CD4-positive, alpha-beta memory T cell (primary cell): ENCODE data around the gene ARHGEF16. TPM values are rescaled to one million over a fixed set of nuclear protein-coding genes. Genes with fewer than 3 reads are reported as not detected.

ENCODE experiments used
- CTCF ChIA-PET: fragments of 350-600 bp; sonication (Branson Sonifier 250); formaldehyde crosslinking; loops from one replicate; lab custom pipeline; 2021; ENCODE audit warnings: inconsistent platforms; ENCODE audit not compliant: partially characterized antibody; lab: Charles Lee
- POLR2A ChIA-PET: fragments of 350-600 bp; sonication (Branson Sonifier 250); formaldehyde crosslinking; loops from one replicate; lab custom pipeline; 2021; ENCODE audit not compliant: partially characterized antibody; lab: Charles Lee
- DNase-seq, 5 donors: peaks; one replicate each; pipeline versions ENCODE4 v3.0.0 to v3.0.0-alpha.2; 2020 to 2022; ENCODE audit warnings: mixed read lengths in 1 of 5
- H3K27ac ChIP-seq: one replicate; pipeline ENCODE4 v1.7.0; 2013; ENCODE audit warnings: low read depth, low read length
- H3K27me3 ChIP-seq: 2 replicates; pipeline ENCODE4 v1.7.0; 2013; ENCODE audit warnings: mild to moderate bottlenecking, low read length, moderate library complexity; ENCODE audit not compliant: insufficient read depth
- H3K36me3 ChIP-seq: 2 replicates; pipeline ENCODE4 v1.7.0; 2013; ENCODE audit warnings: mild to moderate bottlenecking, low read length, moderate library complexity; ENCODE audit not compliant: insufficient read depth
- H3K4me1 ChIP-seq: 2 replicates; pipeline ENCODE4 v1.7.0; 2013; ENCODE audit warnings: mild to moderate bottlenecking, low read length, moderate library complexity; ENCODE audit not compliant: insufficient read depth
- H3K4me3 ChIP-seq, 2 donors: one replicate each; pipeline ENCODE4 v1.7.0; 2013; ENCODE audit warnings: low read length in 2 of 2, mild to moderate bottlenecking in 1 of 2
- H3K9me3 ChIP-seq, 2 donors: one replicate each; pipeline ENCODE4 v1.7.0; 2013; ENCODE audit warnings: low read length in 2 of 2, control low read depth in 1 of 2; ENCODE audit not compliant: control insufficient read depth in 1 of 2
- H3K27ac Mint-ChIP-seq, 7 donors: one replicate each; pipeline ENCODE4 v1.8.0; 2020 to 2021; ENCODE audit warnings: mixed read lengths in 7 of 7, mild to moderate bottlenecking in 6 of 7, inconsistent platforms in 3 of 7, moderate library complexity in 3 of 7
- H3K27me3 Mint-ChIP-seq, 2 donors: one replicate each; pipeline ENCODE4 v1.8.0; 2020 to 2021; ENCODE audit warnings: mixed read lengths in 2 of 2
- H3K36me3 Mint-ChIP-seq, 2 donors: one replicate each; pipeline ENCODE4 v1.8.0; 2020 to 2021; ENCODE audit warnings: mixed read lengths in 2 of 2, inconsistent platforms in 1 of 2, mild to moderate bottlenecking in 1 of 2
- H3K4me1 Mint-ChIP-seq, 4 donors: one replicate each; pipeline ENCODE4 v1.8.0; 2020 to 2021; ENCODE audit warnings: mixed read lengths in 4 of 4, mild to moderate bottlenecking in 1 of 4
- H3K4me3 Mint-ChIP-seq, 8 donors: one replicate each; pipeline ENCODE4 v1.8.0; 2020 to 2021; ENCODE audit warnings: mixed read lengths in 8 of 8, mild to moderate bottlenecking in 7 of 8, moderate library complexity in 6 of 8, inconsistent platforms in 3 of 8
- H3K9me3 Mint-ChIP-seq, 8 donors: one replicate each; pipeline ENCODE4 v1.8.0; 2020 to 2021; ENCODE audit warnings: mixed read lengths in 8 of 8, mild to moderate bottlenecking in 5 of 8, inconsistent platforms in 3 of 8, moderate library complexity in 1 of 8
- intact Hi-C: fragments of 100-400 bp; cut with micrococcal nuclease; formaldehyde crosslinking; loops from one replicate; pipeline ENCODE4 v1.15.1; 2023
- polyA plus RNA-seq, 2 donors: library from polyadenylated mRNA; unstranded; fragments of 300-500 nt; fragmentation: Illumina TruSeq; gene quantifications; one replicate each; pipeline ENCODE4 v1.2.3, GENCODE V29; 2021
- total RNA-seq, 2 experiments: library from RNA; stranded (reverse); gene quantifications; one replicate each; pipeline ENCODE4 v1.2.3, GENCODE V29; 2021

Gene ARHGEF16
- total and polyA plus RNA-seq, 4 experiments from 2014 or later = 0.16 to 0.22 (median 0.20) TPM; not detected in 1

DNA sequence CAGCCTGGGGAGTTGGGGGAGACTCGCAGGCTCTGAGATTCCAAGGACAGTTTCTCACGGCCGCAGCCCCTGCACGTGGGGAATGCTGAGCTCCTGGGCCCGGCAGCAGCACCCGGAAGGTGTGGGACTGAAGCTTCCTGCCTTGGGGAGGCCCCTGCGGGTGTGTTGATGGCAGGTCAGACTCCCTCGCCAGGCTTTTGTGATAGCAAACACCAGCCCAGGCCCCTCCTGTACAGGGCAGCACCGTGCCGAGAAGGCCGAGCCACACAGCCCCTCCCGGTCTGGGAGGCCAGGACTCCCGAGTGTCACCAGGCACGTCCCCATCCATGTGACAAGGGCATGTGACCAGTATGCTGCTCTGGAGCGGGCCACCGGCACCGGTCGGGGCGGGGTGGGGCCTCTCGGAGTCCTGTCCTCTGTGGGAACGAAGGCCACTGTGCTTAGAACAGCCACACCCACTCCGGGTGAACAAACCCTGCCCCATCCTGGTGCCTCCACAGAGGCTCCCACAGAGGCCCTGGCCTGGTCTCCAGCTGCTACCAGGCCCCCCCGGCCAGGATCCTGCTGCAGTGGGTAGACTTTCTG, 31.1 kb upstream of the ARHGEF16 start:
- Mint-ChIP-seq H3K4me3 (no peak overlapping the region), H3K9me3 (peaks cover 0 to 2% (median 0%) of the 10 kb centered on the region in 8 donors), H3K27ac (no peak overlapping the region), H3K36me3 (no peaks in the 10 kb centered on the region), H3K27me3 (peaks cover 6 to 8% of the 10 kb centered on the region in 2 donors), H3K4me1 (peaks cover 0 to 5% (median 0%) of the 10 kb centered on the region in 4 donors)
- ChIA-PET POLR2A (no interaction called here), CTCF (no interaction called here)
- H3K27me3 ChIP-seq = no peaks in the 10 kb centered on the region
- DNase-seq = no peak
- H3K27ac ChIP-seq = no peak overlapping the region
- intact Hi-C loops = loop anchor here (5.0 kb wide), 2 partner anchors 601 to 1011 kb away; partner anchors contain the start of gene PEX10
- no peaks in the 10 kb centered on the region for H3K9me3 ChIP-seq
- H3K4me1 ChIP-seq = no peaks in the 10 kb centered on the region
- no peak overlapping the region for H3K4me3 ChIP-seq
- no peaks in the 10 kb centered on the region for H3K36me3 ChIP-seq

DNA sequence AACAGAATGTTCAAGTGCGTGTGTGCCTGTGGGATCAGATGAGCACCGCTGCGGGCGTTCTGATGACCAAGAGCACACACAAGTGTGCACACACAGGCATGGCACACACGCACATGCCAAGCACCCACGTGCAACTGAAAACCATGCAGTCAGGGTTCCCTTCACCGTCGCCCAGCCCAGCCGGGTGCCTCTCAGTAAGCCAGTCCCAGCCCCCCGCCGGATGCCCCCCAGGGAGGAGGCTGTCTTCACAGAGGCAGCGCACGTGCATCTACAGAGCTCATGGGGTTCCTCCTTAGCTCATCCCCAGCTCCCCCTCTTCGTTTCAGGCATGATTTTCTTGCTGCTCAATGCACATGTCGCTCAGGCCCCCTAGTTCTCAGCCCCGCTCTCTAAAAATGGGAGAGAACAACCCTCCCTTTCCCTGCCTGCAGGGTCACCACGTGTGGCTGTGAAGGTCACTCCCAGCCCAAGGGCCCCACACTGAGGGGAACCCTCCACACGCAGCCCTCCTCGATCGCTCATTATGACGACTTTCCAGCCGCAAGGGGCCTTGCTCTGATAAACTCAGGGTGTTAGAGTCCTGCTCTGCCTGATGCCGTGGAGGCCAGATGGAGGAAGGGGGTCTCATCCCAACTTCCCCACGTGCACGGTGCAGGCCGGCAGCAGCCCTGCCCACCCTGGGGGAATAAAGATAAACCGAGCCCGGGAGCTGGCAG, 30.4 kb upstream of the ARHGEF16 start:
- Histone ChIP-seq H3K4me1 (no peaks in the 10 kb centered on the region), H3K36me3 (no peaks in the 10 kb centered on the region), H3K27ac (no peak overlapping the region), H3K4me3 (no peak overlapping the region), H3K27me3 (no peaks in the 10 kb centered on the region), H3K9me3 (no peaks in the 10 kb centered on the region)
- peaks cover 6 to 8% of the 10 kb centered on the region in 2 donors for H3K27me3 Mint-ChIP-seq
- intact Hi-C loops = loop anchor here (5.0 kb wide), 2 partner anchors 602 to 1012 kb away; partner anchors contain the start of gene PEX10
- POLR2A ChIA-PET = no interaction called here
- no peak overlapping the region for H3K27ac Mint-ChIP-seq
- CTCF ChIA-PET = interaction anchor here (0.7 kb wide), 1 partner anchor 411 kb away, joined by 3 read pairs; no protein-coding TSS in a partner anchor
- no peaks in the 10 kb centered on the region for H3K36me3 Mint-ChIP-seq
- peak overlapping the region in 1 of 8 donors; percentile 13 for H3K4me3 Mint-ChIP-seq
- H3K4me1 Mint-ChIP-seq = peaks cover 0 to 5% (median 0%) of the 10 kb centered on the region in 4 donors
- DNase-seq = no peak
- H3K9me3 Mint-ChIP-seq = peaks cover 0 to 2% (median 0%) of the 10 kb centered on the region in 8 donors

GRCh38 chr1:3425486-3426215, 28.8 kb upstream of the ARHGEF16 start:
- Histone ChIP-seq H3K36me3 (no peaks in the 10 kb centered on the region), H3K27me3 (no peaks in the 10 kb centered on the region), H3K4me1 (no peaks in the 10 kb centered on the region), H3K4me3 (no peak overlapping the region), H3K9me3 (no peaks in the 10 kb centered on the region), H3K27ac (no peak overlapping the region)
- intact Hi-C loops = no loop called here
- no peak for DNase-seq
- no peak overlapping the region for H3K27ac Mint-ChIP-seq
- H3K4me1 Mint-ChIP-seq = peaks cover 0 to 5% (median 0%) of the 10 kb centered on the region in 4 donors
- peaks cover 6 to 8% of the 10 kb centered on the region in 2 donors for H3K27me3 Mint-ChIP-seq
- CTCF ChIA-PET = interaction anchor here (0.7 kb wide), 1 partner anchor 176 kb away, joined by 3 read pairs; no protein-coding TSS in a partner anchor
- POLR2A ChIA-PET = no interaction called here
- no peaks in the 10 kb centered on the region for H3K9me3 Mint-ChIP-seq
- H3K36me3 Mint-ChIP-seq = no peaks in the 10 kb centered on the region
- peak overlapping the region in 1 of 8 donors; percentile 26 for H3K4me3 Mint-ChIP-seq

GRCh38 chr1:3426956-3427535, 27.4 kb upstream of the ARHGEF16 start:
- ChIA-PET CTCF (interaction anchor here (1.7 kb wide), 1 partner anchor 12 kb away, joined by 4 read pairs; no protein-coding TSS in a partner anchor), POLR2A (no interaction called here)
- DNase-seq = no peak
- H3K36me3 ChIP-seq = no peaks in the 10 kb centered on the region
- Mint-ChIP-seq H3K9me3 (no peaks in the 10 kb centered on the region), H3K4me1 (no peaks in the 10 kb centered on the region), H3K36me3 (no peaks in the 10 kb centered on the region), H3K27me3 (peaks cover 2 to 3% of the 10 kb centered on the region in 2 donors), H3K27ac (no peak overlapping the region), H3K4me3 (no peak overlapping the region)
- no peaks in the 10 kb centered on the region for H3K27me3 ChIP-seq
- H3K4me1 ChIP-seq = no peaks in the 10 kb centered on the region
- intact Hi-C loops = no loop called here
- H3K9me3 ChIP-seq = no peaks in the 10 kb centered on the region
- H3K27ac ChIP-seq = no peak overlapping the region
- no peak overlapping the region for H3K4me3 ChIP-seq

DNA sequence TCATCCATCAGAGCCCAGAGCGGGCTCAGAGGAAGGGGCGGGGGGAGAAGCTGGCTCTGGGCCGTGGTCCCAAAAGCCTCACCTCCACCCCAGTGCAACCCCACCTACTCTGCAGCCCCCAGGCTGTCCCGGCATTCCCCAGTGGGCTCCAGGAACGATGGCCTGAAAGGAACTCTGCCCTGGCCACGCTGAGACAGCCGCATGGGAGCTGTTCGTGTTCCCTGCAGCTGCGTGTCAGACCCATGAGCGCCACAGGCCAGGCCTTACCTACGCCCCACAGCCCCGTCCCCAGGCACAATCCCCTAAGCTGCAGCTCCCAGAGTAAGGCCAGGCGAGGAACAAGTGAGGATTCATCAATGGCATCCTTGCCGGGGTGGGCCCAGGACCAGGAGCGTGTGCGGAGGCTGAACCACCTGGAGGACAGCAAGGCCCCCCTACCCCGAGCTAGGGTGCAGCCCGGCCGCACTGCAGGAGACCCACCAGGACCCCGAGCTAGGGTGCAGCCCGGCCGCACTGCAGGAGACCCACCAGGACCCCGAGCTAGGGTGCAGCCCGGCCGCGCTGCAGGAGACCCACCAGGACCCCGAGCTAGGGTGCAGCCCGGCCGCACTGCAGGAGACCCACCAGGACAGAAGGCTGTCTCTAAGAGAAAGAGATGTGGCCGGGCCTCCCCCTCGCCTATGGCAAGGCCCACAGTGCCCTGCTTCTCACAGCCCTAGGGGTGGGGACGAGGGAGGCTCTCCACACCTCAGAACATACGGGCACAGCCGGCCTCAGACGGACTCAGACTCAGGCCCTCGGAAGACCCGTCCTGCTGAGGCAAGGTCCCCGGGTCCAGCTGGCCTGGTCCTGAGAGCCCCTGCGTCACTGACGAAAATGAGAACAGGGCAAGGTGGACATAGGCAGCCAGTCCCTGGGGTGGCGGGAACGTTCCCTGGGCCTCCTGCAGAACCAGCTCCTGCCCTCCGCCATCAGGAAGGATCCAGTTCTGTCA, 26.5 kb upstream of the ARHGEF16 start:
- H3K27me3 Mint-ChIP-seq = no peaks in the 10 kb centered on the region
- H3K4me3 Mint-ChIP-seq = no peak overlapping the region
- H3K4me1 ChIP-seq = no peaks in the 10 kb centered on the region
- POLR2A ChIA-PET = no interaction called here
- H3K36me3 ChIP-seq = no peaks in the 10 kb centered on the region
- no peak overlapping the region for H3K27ac Mint-ChIP-seq
- no peaks in the 10 kb centered on the region for H3K4me1 Mint-ChIP-seq
- no peaks in the 10 kb centered on the region for H3K9me3 ChIP-seq
- intact Hi-C loops = no loop called here
- no peaks in the 10 kb centered on the region for H3K36me3 Mint-ChIP-seq
- CTCF ChIA-PET = interaction anchor here (1.7 kb wide), 1 partner anchor 11 kb away, joined by 4 read pairs; no protein-coding TSS in a partner anchor
- DNase-seq = no peak
- H3K27me3 ChIP-seq = no peaks in the 10 kb centered on the region
- no peak overlapping the region for H3K27ac ChIP-seq
- H3K4me3 ChIP-seq = no peak overlapping the region
- no peaks in the 10 kb centered on the region for H3K9me3 Mint-ChIP-seq

DNA sequence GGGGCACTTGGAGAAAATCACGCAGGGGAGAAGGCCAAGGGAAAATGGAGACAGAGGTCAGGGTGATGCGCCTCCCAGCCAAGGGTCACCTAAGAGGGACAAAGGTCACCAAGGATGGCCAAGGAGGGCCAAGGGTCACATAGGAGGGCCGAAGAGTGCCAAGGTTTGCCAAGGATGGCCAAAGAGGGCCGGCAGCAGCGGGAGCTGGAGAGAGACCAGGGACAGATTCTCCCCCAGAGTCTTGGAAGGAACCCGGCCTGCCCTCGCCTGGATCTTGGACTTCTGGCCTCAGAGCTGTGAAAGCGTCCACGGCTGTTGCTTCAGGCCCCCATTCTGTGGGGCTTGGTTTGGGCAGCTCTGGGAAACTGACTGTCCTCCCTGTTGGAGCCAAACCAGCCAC, 25.6 kb upstream of the ARHGEF16 start:
- Mint-ChIP-seq H3K27me3 (peaks cover 0 to 1% of the 10 kb centered on the region in 2 donors), H3K27ac (no peak overlapping the region), H3K9me3 (no peaks in the 10 kb centered on the region), H3K36me3 (no peaks in the 10 kb centered on the region), H3K4me3 (no peak overlapping the region), H3K4me1 (no peaks in the 10 kb centered on the region)
- no peaks in the 10 kb centered on the region for H3K9me3 ChIP-seq
- ChIA-PET POLR2A (no interaction called here), CTCF (no interaction called here)
- H3K36me3 ChIP-seq = no peaks in the 10 kb centered on the region
- H3K27me3 ChIP-seq = no peaks in the 10 kb centered on the region
- DNase-seq = no peak
- intact Hi-C loops = no loop called here
- H3K4me3 ChIP-seq = no peak overlapping the region
- no peak overlapping the region for H3K27ac ChIP-seq
- H3K4me1 ChIP-seq = no peaks in the 10 kb centered on the region
